Measurements from ENCODE around the gene METTL25B.

Gene METTL25B

DNA sequence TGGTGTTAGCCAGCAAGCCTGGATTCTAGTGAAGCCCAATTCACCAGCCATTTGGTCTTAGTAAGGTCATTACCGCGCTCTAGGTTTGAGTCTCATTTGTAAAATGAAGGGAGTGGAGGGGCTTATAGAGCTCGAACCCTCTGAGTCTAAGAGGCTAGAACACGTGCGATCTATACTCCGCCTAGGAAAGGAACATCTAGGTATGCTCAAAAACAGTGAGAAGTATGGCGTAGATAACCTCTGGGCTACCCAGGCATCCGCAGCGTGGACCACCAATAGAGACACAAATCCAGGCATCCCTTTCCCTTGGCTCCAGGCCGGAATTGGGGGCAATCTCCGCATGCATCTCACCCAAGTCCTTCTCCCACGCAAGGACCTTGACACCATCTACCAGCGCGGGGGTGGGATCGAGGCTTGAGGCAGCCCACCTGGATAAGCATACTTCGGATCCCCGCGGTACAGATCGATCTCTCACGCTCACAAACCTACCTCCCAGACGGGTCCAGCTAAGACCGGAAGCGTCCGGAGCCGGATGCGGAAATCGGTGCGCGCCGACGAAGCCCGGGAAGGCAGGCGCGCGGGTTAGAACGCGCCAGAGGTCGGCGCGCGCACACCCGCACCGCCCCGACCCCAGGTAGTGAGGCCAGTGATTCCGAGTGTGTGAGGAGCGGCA lies at the start of gene METTL25B:
TSS of gene METTL25B (plus strand) at position 544 of the 673 bp plus-strand sequence. CDS start 636 bp downstream, outside the sequence.
- no peak for DNase-seq (ENCODE audit: low read depth)

GRCh38 chr1:156680056-156680455 lies 48.2 kb upstream of the METTL25B start:
- no peak for DNase-seq (ENCODE audit: low read depth)

DNA sequence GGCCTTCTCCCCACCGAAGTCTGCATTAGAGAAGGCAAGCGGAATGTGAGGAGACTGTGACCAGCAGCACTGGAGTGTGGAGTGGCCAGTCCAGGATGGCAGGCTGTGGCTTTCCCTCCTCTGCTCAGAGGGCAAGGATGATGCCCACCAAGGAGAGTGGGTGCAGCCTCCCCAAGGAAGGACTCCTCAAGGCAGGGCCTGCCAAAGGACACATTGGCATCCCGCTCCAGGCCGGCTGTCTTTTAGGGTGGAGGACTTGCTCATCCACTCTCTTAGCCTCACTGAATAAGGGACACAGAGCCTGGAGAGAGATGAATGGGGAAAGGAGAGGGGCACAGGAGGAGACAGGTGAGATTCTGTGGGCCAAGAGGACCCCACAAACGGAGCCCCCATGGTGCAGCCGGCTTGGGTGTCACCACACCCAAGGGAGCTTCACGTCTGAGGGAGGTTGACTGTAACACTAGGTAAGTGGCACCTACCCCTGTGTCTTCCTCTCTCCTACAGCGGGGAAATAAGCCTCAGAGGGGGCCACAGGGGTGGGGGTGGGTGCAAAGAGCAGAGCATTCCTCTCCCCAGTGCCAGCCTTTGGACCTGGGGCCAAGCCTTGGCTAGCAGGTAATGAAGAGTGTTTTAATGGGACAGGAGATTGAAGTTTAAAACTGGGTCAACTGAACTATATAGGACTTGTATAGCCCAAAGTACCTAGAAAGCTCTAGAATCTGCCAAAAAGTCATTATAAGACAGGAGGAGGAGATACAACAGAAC lies 46.9 kb upstream of the METTL25B start:
- DNase-seq (ENCODE audit: low read depth) = no peak

DNA sequence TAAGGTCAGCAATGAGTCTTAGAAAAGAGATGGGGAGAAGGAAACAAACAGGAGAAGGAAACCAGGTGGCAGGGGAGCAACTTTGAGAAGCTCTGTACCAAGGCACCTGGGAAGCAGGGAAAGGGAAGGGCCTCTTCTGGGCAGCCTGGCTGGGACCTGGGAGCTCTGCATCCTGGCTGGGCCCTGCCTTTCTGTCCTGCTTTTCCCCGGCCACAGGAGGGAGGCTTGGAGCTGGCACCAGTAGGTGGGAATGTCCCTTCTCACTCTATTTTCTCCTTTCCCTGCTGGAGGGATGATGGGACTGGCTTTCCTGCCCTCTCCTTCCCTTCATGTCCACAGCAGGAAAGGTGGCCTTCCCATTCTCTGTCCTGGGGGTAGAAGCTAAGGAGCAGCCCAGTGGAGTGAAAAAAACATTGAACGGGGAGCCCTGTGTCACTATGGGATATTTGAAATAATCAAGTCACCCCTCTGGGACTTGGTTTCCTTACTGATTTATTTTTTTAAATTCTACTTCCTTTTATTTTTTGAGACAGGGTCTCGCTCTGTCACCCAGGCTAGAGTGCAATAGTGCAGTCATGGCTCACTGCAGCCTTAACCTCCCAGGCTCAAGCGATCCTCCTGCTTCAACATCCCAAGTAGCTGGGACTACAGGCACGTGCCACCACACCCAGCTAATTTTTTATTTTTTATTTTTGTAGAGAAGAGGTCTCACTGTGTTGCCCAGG lies 45.9 kb upstream of the METTL25B start:
- no peak for DNase-seq (ENCODE audit: low read depth)

DNA sequence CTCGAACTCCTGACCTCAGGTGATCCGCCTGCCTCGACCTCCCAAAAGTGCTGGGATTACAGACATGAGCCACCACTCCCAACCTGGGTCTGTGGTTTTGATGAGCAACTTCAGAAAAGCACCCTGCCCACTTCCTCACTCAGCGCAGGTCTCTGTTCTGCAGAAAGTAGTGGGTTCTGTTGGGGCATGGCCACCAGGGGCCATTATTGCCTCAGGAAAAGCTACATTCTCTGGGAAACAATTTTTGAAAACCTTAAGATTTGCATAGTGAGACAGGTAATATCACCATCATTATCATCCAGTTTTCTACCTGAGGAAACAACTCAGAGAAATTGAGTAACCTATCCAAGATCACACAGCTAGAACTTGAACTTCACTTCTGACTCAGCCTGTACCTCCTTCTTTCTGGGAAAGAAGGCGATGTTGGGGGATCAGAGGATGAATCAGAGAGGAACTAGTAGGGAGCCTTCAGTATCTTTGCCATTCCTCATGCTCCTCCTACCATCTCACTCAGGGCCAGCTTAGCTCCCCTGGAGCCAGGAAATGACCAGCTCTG lies 44.0 kb upstream of the METTL25B start:
- no peak for DNase-seq (ENCODE audit: low read depth)

GRCh38 chr1:156689035-156689952 lies 39.0 kb upstream of the METTL25B start:
- DNase-seq (ENCODE audit: low read depth) = peak; percentile 64

- DNase-seq (ENCODE audit: low read depth) = no peak
Observed at GRCh38 chr1:156689953-156690674, 38.2 kb upstream of the METTL25B start.

- DNase-seq (ENCODE audit: low read depth) = no peak
Observed at GRCh38 chr1:156690675-156691036, 37.6 kb upstream of the METTL25B start.

DNA sequence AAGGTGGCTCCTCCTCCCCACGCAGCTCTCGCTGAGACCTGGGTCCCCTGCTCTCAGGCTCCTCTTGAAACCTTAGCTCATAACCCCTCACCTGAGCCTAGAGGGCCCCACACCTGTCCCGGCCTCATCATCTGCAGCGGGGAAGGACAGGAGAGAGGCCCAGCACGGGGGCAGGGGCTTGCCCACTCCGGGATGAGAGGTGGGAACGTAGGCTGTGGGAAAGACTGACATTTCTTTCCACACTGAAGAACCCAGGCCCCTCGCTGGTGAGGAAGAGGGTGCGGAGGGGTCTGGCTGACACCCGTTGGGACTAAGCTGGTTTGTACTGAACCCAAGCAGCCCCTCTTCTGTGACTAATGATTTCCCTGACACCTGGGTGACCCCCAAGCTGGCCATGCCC lies 37.1 kb upstream of the METTL25B start:
- DNase-seq (ENCODE audit: low read depth) = no peak

DNA sequence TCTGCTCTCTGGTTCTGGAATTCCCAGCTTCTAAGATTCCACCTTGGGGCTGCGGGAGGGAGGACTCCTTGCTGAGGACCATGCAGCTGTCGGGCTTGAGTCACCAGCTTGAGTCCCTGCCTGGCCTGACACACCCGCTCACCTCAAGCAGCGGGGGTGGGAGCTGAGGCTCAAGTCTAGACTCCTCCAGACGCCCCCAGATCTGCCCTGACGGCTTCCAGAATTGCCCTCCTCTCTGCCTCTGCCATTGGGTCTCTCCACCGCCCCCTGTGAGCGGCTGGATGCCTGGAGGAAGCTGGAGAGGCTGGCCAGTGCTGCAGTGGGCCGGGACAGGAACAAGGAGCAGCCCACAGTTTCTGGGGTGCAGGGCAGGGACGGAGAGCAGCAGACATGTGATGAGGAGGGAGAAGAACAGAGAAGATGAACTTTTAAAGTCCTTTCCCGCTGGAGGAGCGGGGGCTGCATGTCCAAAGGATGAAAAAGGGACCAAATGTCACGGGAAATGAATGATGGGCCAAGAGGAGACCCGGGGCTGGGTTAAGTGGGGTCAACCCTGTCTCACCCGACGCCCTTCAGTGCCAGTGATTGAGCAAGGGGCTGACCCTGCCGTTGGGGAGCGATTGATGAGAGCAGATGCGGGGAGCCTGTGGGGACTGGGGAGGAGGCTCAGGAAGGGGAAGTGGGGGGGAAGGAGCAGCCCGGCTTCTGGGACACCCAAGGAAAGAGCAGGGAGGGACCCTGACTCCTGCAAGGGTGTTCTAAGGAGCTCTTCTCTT lies 36.4 kb upstream of the METTL25B start:
- no peak for DNase-seq (ENCODE audit: low read depth)

- no peak for DNase-seq (ENCODE audit: low read depth)
Observed at GRCh38 chr1:156692441-156692924, 35.8 kb upstream of the METTL25B start.

DNA sequence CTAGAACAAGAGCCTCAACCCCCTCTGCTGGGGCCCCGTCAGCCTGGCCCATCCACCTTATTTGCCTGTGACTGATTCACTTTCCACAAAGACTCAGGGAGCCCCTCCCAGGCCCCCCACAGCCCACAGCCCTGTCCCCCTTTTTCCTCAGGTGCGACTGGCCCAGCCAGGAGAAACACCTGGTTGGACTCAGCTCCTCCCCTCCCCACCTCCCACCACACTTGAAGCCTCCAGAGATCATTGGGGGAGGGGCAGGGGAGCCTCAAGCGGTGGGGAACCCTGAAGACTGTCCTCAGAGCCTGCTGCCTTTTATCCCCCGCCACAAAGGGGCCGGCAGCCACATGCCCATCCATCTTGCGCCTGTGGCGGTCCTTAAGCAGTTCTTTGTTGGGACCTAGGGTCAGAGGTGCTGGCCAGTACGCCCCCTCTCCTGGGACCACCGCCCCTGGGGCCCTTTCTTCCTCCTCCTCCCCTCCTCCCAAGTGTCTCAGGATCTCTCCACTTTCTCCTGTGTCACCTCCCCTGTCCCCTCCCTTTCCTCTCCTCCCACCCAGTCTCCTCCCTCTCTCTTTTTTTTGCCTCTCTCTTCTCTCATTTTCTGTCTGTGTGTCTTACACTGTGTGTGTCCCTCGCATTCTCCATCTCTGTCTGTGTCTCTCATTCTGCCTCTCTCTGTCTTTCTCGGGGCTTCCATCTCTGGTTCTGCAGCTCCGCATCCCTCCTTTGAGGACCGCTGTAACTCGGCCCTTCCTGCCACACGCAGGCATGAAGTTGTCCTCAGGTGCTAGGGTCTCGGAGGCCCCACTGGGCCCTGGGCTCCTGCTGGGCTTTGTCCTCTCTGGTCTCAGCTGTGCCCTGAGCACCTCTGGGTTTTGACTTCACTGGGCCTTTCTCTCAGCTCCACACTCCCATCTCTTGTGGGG lies 35.1 kb upstream of the METTL25B start:
- DNase-seq (ENCODE audit: low read depth) = no peak

- DNase-seq (ENCODE audit: low read depth) = no peak
Observed at GRCh38 chr1:156693848-156694689, 34.2 kb upstream of the METTL25B start.

GRCh38 chr1:156694690-156694962 lies 33.6 kb upstream of the METTL25B start:
- no peak for DNase-seq (ENCODE audit: low read depth)

DNA sequence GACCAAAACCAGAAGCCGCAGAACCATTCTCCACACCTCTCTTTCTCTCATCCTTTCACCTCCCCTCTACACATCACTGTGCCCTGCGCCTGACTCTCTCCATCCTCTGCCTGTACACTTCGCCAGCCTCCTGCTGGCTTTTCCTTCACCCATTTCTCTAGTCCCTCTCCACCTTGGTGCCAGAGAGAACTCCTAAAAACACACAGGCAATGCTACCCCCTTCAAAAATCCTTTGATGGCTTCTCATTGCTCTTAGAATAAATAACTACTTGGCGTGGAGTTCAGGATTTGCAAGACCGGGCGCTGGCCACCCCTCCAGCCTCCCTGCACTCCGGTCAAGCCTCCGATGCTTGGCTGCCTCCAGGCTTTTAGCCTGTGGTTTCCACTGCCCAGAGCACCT lies 31.5 kb upstream of the METTL25B start:
- DNase-seq (ENCODE audit: low read depth) = no peak

DNA sequence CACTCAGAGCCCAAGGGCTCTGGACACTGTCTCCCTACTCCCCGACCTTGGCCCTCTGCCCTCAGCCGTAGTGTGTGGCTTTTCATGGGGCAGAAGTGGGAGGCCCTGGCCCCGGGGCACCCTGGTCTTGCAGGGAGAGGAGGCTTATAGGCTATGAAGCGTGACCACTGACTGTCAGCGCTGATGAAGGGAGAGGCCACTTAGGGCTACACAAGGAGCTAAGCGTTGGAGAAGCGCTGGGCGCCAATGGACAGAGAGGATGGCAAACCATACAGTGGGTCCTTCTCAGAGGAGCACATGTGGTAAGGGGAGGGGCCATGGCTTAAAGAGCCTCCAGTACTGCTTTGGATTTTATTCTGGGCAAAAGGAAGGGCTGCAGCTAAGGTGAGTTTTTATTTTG lies 30.8 kb upstream of the METTL25B start:
- DNase-seq (ENCODE audit: low read depth) = no peak

- DNase-seq (ENCODE audit: low read depth) = no peak
Observed at GRCh38 chr1:156698995-156699394, 29.3 kb upstream of the METTL25B start.

Data from stimulated activated CD8-positive, alpha-beta memory T cell treated with anti-CD3 and anti-CD28 coated beads, Interleukin-12 subunit alpha, Interleukin-12 subunit beta, amount 100 ng/mL, for 1 hour (primary cell).